Fibroblast of upper back skin (primary cell): ENCODE results near the gene CLSTN2.
A peak's percentile ranks its signal among the peaks of the same experiment; 100 is the strongest.

Experiments used
- DNase-seq: peaks from one replicate; pipeline ENCODE4 v3.0.0-alpha.2; 2013

CLSTN2 gene

DNA sequence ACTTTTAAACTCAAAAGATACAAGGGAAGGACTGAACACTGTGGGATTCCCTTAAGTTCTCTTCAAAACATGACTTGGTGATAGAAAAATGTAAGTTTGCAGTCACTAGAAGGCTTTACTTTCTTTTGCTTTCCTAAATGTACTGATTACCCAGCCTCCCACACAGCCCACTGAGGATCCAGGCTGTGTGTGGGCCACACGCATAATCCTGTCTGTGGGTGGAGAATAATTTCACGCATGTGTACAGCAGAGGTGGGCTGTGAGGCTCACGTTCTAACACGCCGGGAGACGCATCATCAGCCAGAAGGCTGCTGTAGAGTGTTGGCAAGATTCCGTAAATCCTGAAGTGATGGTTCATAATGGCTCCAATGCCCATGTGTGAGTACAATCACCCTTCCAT is 165.5 kb downstream of the CLSTN2 start:
- no peak for DNase-seq

DNA sequence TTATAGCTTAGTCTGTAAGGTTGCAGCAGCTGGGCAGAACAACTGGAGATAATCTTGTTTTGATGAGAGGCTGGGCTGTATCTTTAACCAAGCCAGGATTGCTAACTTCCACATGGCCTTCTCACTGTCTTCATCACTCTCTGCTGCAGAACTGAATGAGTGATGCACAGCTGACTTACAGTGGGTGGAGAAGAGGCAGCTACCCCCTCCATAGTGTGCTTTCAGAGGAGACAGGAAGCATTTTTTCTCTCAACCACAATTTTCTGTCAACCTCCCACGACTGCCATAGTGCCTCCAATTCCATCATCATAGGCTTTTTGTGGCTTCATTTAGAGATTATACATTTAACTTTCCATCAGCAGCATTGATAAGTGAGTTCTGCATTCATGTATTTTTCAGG is 168.2 kb downstream of the CLSTN2 start:
- no peak for DNase-seq

DNA sequence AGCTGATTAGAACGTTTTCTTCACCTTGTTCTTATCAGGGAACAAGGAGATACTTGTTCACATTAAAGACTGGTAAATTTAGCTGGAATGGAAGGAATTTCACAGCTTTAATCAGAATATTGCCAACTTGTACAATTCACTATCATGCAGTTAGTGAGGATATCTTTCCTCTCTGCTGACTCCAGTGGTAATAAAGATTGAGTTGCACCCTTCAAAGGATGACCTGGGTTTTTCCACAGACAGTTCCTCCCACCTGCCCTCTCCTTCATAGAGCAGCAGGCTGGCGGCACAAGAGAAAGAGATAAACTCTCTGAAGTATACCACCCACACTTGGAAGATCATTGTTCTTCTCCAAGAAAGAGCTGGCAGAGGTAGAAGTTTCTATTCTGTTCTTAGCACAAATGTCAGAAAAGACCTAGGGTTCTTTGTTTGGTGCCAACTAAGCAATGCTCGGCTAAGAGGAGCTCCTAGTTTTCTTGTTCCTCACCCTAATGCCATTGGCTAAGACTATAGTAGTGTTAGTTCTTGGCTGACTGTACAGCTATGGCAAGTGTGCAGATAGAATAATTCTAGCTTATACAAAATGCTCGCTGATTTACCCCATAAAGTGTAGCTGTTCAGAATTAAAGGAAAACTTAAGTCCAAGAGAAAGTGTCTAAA is 169.1 kb downstream of the CLSTN2 start:
- DNase-seq: no peak

DNA sequence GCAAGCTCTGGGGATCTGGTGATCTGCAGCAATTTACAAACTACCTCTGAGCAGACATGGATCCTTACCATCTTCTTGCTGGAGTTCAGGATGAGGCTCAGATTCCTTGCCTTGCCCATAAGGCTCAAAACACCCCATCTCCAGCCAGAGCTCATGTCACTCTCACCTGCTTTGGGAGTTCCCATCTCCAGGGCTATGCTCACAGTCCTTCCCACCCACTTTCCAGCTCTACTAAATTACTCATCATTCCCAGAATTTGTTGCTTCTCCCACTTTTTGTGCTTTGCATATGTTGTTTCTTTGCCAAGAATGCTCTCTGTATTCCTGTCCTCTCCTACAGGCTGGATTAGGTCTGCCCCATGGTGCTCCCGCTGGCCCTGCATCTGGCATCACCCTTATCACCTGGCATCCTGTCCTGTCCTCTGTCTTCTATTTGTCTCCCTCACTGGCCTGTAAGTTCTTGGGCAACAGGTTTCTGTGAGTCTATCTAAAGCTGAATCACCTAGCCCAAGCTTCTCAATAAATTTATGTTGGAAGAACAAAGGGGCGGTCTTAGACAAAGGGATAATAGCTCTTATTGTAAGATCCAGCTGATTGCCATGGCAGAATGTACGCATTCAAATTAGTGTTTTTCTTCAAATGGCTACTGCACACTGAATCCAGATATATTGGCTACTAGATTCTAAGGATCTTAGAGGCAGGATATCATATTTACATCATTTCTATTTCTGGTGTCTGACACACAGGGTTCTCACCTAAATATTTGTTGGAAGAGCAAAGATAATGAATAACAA is 179.2 kb downstream of the CLSTN2 start:
- DNase-seq: no peak

DNA sequence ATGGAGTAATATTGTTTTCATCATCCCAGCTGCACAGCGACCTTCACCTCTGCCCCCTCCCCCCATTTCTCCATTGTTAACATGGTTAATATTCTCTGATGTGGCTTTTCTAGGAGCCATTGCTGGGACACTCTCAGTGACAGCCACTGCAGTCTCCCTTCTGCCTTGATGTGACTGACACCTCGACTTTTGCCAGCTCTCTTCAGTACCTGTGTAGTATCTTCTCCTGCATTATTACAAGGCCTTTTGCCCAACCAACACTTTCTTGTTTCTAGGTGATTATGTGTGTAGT is 179.8 kb downstream of the CLSTN2 start:
- no peak for DNase-seq

DNA sequence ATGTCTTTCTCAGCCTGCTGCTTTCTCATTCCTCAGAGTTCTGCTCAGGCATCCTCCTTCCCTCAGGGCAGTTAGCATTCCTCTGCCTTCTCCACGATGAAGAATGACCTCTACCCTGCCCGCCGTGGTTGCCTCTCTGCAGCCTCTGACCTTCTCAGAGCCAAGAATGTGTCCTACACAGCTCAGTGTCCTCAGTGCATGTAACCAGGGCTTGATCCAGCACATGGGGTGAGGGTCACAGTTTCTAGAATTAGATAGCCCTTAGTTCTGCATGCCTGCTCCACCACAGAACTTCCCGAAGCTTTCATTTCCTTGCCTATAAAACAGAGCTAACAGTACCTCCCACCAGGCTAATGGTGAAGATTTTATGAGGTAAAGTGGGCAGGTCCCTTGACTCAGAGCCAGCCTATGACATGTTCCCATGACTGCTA is 182.1 kb downstream of the CLSTN2 start:
- no peak for DNase-seq

DNA sequence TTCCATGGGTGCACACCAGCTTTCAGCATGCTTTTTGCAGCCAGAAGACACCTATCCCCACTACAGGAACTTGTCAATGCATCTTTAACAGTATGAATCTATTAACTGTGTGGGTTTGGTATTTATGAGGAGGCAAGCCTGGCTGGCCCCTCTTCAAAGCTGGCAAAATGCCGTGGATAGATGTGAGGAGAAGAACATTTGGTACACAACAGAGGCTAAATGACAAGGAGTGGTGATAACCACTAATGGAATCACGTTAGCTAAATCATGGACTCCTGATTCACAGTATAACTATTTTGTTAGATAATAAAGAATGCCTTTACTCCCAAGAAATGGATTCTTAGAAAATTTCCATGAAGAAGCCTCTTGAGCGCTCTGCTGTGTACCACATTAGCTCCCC is 187.2 kb downstream of the CLSTN2 start:
- DNase-seq: no peak

DNA sequence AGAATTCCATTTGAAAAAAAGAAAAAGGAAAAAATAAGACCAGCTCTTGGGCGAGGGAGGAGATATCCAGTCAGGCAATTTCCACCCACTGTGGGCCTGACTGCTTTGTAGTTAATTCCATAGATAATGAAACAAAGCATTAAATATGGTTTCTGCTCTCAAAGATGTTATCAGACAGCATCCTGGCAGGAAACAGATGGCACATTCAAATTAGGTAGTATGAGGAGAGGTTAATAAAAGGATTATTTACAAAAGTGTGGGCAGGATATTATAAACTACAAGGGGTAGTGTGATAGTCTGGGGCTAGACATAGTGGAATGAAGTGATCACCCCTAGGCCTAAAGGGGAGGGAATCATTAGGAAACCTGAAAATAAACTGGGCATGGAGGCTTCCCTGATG is 193.2 kb downstream of the CLSTN2 start:
- DNase-seq: no peak

DNA sequence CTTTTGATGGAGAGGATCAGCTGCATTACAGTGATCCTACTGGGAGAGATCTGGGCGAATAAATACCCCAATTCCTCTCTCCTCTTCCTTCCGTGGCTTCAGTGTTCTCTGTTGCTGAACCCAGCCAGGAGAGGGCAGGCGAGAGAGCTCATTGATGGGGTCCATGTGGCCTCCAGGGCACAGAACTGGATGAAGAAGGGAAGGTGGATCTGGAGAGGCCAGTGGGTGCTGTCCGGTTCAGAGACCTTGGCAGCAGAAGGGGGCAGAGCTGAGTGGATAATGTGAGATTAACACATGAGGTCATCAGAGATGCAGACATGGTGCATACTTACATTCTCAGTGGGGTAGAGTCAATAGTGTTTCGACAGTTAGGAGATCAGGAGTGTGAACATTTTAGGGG is 193.6 kb downstream of the CLSTN2 start:
- DNase-seq: peak; percentile 35

DNA sequence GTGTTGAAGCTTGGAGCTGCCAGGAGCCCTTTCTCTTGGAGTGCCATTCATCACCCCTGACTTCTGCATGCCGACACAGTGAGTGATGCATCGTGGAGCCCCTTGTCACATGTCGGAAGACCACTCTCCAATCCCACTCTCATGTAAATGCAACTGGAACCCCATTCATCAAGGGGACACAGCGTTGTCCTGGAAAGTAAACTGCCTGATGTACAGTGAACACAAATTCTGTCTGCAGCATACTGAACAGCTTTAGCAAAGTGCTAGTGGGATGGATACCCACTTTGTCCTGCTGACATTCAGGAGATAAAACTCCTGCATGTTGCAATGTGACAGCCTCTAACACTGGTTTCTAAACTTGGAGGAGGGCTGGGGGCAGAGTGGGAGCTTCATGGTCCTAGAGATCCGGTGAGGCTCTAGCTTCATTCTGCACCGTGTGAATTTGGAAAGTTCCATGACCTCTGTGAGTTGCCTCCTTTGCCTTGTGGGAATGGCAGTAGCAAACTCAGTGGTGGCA is 194.8 kb downstream of the CLSTN2 start:
- no peak for DNase-seq

DNA sequence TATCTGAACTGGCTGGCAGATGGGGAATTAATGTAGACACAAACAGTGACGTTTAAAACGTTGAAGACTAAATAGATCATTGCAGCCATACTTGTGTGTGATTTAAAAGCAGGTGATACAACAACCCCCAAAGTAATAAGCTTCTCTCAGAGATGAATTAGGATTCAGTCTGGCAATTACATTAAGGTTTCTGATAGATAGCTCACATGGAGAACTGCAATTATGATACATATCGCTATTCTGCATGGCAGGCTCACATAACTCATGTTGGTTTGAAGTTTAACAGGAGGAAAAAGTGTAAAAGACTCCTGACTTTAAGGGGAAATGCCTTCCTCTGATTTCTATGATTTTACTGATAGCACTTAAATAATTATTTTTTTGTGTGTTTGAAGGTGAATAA is 196.9 kb downstream of the CLSTN2 start:
- no peak for DNase-seq

DNA sequence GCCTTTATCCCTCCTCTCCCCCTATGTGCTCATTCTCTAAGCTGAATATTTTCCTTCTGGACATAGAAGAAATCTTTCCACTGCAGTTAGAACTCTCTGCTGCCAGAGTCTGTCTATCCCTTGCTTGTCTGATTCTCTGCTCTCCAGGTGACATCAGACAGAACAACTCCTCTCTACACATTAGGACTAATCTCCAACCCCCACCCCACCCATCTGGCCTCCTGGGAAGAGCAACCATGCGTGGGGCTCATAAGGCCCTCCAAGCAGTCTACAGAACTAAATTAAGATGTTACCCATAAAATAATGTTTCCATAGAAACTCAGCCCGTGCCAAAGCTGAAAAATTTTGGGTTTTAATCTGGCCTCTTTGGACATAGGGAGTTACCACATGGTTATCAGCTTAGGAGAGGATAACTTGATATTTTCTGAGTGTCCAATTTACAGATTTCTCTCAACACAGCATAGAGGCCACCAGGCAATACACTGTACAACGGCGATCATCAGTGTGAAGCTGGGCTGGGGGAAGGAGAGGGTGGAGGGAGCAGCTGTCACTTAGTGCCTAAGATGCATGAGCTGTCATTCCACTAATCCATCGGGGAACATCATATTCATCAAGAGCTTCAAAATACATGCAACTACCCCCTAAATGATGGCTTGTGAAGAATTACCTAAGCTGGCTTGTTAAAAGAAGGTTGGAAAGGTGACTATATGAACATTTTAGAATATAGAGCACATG is 199.4 kb downstream of the CLSTN2 start:
- DNase-seq: no peak

DNA sequence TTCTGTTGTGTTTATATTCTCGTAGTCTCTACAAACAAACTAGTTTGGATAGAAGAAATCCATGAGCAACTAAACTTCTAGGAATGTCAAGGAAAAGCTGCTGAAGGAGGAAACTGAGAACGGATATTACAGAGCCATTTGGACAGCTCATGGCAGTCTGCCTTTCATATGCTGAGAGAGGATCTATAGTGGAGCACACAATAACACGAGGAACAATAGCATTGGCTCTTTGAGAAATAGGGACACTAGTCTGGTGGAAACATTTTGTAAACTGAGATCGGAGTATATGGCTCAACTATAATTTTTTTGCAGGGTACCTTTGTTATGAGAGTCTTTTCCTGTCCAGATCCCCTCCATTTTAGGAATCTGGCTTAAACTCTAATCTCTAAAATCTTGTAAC is 200.5 kb downstream of the CLSTN2 start:
- DNase-seq: no peak

DNA sequence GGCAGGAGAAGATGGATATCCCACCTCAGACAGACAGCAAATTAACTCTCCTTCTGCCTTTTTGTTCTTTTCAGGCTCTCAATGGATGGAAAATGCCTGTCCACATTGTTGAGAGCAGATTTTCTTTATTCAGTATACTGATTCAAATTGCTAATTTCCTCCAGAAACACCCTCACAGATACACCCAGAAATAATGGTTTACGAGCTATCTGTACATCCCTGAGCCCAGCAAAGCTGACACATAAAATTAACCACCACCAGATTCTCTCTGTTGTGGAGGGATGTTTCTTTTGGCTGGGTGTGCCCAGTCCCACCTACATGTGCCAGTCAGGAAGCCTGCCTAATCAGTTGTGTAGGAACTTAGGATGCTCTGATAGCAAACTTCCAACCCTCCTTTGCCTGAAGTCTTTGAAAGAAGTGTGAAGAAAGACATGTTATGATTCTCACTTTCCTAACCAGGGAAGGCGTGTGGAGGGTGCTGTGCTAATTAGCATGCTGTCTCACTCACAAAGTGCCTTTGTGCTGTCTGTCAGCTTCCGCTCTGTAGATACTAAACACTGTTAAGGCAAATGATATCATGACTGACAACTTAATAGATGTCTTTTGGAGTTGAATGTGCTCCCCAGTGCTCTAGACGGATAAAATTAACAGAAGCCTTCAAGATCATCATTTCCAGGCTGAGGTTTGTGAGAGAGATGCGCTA is 208.5 kb downstream of the CLSTN2 start:
- no peak for DNase-seq

DNA sequence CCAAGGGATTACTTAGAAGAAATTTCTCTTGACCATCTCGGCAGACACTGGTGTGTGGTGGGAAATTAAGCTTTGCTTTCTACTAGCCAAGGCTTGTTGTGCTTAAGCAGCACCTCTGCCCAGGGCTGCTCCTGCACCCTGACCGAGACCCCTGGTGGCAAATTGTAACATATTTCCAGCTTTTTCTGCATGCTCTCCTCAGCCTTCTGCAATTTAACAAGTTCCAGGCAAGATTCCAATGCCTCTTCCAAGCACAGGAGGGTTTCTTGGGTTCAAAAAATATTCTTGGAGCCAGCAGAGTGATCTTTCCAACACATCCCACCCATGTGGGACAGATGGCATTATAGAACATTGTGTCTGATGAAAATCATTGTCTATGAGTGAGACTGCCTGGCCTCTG is 210.5 kb downstream of the CLSTN2 start:
- no peak for DNase-seq

DNA sequence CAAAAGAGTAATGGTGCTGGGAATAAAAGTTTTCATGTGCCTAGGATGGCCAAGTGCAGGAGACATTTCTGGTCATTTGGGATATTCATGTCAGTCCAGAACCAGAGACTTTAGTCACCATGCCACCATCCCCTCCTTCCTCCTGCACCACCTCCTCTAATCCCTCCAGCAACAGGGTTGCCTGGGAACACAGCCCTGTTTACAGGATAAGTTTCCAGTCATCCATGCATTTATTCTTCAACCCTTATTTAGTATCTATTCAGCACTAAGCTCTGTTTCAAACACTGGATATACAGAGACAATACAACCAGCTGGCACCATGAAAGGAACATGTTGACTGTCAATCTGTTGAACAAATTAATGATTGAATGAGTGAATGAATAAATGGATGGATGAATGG is 211.7 kb downstream of the CLSTN2 start:
- DNase-seq: no peak

DNA sequence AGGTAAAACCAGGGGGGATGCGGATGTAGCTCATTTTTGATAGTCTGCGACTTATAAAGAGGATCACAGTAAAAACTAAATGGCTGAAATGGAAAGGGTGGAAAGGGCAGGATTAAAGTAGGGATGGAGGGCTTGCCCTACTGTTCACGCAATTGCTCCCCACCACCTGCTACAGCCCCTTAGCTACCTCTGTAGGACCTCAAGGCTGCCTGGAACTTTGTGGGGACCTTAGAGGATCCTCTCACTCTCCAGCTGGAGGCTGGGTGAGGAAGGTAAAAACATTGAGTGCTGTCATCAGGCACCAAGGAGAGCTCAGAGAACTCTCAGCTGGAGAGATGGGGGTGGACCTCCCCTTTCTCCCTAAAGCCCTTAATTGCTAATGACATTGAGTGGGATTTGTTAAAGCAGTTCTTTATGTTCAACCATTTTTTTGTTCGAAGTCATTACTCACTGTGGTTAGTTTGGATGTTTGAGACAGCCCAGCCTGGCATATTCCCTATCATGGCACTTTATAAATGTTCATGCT is 213.0 kb downstream of the CLSTN2 start:
- no peak for DNase-seq

DNA sequence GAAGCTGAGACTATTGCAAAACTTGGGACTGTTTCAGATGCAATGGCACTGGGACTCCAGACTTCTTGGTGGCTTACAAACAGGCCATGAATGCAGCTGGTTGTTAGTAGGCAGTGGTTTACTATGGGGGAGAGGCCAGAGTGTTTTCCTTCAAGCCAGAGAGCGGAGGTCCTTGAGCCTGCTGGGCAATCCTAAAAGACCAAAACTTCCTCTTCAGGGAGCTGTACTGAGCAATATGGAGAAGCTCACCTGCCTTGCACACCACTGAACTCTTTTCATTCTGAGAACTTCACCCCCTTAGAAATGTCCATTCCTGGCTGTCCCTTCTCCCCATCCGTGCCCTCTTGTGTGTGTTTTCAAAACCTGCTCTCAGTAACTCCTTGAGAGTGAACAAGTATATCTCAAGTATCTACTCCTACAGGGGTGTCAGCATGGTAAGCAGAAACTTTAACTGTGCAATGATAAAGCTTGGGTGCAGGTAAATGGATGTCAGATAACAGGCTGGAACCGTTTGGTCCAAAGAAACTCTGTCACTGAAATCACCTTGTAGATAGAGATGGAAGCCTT is 213.9 kb downstream of the CLSTN2 start:
- DNase-seq: no peak

DNA sequence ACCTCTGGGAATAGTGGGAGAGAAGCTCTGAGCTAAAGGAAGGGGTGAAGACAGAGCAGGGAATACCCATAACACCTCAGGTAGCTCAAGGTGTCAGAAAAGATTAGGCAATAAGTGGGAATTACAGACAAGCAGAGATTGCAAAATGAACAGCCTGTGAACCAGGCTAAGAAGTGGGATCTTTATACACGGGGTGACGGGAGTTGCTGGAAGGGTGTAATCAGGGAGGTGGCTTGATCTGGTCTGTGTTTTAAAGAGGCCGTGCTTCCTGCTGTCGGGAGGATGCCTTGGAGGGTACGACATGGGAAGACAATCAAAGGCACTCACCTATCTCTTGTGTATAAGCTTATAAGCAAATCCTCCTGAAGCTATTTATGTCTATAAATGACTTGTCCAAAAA is 216.3 kb downstream of the CLSTN2 start:
- DNase-seq: no peak

DNA sequence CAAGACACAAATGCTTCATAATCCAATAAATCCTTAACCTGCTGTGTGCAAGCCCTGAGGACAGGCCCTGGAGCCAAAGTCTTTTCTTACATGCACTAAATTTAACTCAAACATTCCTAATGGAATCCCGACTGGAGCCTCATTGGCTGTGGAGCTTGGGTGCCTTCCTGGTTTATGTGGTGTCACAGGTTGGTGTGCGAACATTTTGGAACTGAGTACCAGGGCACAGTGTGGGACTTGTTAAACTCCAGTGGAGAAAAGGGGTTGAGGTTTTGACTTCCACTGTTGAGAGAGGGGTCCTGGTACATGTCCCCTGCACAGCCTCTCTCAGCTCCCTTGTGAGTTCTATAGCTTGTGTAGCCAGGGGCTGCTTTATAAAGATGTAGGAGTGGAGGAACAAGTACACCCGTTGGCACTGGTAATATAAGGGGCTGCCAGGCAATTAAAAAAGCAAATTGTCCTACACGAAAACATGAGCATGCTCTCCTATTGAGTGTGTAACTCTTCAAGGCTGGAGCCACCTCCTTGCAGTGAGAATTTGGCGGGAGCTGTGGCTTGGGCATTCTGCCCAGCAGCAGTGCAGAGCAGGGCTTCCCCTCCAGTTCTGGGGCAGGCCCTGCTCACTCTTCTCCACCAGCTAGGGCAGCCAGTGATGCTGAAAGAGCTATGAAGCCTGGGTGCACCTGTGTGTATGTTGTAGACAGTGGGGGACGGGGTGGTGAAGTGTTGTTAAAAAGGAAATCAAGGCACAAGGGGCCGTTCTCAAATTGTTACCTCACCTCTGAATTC is 218.1 kb downstream of the CLSTN2 start:
- no peak for DNase-seq

DNA sequence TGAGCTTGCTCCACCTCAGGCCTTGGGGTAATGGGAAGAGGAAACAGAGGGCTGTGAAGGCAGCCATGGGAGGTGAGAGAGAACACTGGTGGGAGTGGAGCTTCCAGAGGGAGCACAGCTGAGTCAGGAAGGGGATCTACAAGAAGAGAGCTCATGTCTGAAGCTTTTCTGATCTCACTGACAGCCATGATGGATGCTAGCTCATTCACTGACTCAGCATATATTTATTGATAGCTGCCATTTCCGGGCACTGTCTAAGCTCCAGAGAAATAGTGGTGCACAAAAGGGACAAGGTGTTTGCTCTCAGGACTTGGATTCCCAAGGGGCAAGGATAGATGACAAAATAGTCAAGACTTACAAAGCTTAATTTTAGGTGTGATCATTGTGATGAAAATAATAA is 218.8 kb downstream of the CLSTN2 start:
- DNase-seq: no peak

DNA sequence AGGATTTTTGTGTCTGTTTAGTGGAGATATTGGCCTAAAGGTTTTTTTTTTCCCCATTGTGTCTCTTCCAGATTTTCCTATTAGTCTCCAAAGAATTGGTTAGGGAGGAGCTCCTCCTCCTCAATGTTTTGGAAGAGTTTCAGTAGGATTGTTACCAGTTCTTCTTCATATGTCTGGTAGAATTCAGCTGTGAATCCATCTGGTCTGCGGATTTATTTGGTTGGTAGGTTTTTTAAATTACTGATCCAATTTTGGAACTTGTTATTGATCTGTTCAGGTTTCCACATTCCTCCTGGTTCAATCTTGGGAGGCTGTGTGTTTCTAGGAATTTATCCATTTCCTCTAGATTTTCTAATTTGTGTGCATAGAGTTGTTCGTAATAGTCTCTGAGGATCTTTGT is 222.2 kb downstream of the CLSTN2 start:
- no peak for DNase-seq
